Measurements from ENCODE around the gene ZNF205. TPM values are rescaled to one million over a fixed set of nuclear protein-coding genes. Genes with fewer than 3 reads are reported as not detected.

The ZNF205 gene
- total RNA-seq, 2 donors from 2014 or later = 9.9 to 10.5 TPM

DNA sequence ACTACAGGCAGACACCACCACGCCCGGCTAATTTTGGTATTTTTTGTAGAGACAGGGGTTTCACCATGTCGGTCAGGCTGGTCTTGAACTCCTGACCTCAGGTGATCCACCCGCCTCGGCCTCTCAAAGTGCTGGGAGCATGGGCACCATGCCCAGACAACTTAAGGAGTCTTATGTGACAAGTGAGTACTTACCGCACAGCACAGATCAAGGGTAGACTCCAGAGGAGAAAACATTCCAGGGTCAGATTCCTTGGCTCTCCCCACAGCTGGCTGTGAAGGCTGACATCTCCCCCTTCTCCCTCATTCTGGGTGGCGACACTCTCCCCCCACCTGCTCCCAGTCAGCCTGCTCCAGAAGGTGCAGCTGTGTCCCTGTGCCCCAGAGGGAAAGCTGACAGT, 23.9 kb upstream of the ZNF205 start:
- Histone ChIP-seq H3K27ac (no peak overlapping the region), H3K9me3 (no peaks in the 10 kb centered on the region), H3K27me3 (no peaks in the 10 kb centered on the region), H3K4me3 (no peak overlapping the region), H3K4me1 (no peaks in the 10 kb centered on the region), H3K9ac (ENCODE audit: low read depth in 2 of 2, low read length in 2 of 2) (no peak overlapping the region), H3K36me3 (no peaks in the 10 kb centered on the region)
- DNase-seq = no peak
- TF ChIP-seq, protein P1, sequence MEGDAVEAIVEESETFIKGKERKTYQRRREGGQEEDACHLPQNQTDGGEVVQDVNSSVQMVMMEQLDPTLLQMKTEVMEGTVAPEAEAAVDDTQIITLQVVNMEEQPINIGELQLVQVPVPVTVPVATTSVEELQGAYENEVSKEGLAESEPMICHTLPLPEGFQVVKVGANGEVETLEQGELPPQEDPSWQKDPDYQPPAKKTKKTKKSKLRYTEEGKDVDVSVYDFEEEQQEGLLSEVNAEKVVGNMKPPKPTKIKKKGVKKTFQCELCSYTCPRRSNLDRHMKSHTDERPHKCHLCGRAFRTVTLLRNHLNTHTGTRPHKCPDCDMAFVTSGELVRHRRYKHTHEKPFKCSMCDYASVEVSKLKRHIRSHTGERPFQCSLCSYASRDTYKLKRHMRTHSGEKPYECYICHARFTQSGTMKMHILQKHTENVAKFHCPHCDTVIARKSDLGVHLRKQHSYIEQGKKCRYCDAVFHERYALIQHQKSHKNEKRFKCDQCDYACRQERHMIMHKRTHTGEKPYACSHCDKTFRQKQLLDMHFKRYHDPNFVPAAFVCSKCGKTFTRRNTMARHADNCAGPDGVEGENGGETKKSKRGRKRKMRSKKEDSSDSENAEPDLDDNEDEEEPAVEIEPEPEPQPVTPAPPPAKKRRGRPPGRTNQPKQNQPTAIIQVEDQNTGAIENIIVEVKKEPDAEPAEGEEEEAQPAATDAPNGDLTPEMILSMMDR (IDR thresholded peaks at IDR 0.05) = no peak
- intact Hi-C loops (cut with DNase I) = no loop called here

DNA sequence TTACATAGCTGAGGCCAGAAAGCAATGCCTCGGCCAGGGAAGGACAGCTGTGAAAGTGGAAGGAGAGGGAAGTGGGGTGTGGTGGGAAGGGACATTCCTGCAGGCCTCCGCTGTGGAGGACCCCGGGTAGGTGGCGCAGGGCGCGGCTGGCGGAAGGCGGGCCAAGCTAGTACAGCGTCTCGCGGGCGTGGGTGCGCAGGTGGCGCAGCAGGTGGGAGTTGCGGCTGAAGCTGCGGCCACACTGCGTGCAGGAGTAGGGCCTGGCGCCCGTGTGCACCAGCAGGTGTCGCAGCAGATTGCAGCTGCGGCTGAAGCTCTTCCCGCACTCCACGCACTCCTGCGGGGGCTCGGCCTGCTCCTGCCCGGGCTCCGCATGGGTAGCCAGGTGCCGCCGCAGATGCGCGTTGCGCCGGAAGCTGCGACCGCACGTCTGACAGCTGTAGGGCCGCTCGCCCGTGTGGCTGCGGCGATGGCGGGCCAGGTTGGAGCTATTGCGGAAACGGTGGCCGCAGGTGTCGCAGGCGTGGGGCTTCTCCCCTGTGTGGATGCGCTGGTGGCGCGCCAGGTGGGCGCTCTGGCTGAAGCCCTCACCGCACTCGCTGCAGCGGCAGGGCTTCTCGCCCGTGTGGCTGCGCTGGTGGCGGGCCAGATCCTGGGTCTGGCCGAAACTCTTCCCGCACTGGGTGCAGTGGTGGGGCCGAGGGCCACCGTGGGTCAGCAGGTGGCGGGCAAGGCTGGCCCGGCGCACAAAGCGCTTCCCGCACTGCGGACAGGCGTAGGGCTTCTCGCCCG, 23.3 kb upstream of the ZNF205 start:
- H3K9me3 ChIP-seq = no peaks in the 10 kb centered on the region
- H3K36me3 ChIP-seq = no peaks in the 10 kb centered on the region
- H3K27me3 ChIP-seq = no peaks in the 10 kb centered on the region
- no peaks in the 10 kb centered on the region for H3K4me1 ChIP-seq
- DNase-seq = no peak
- intact Hi-C loops (cut with DNase I) = no loop called here
- no peak overlapping the region for H3K9ac ChIP-seq (ENCODE audit: low read depth in 2 of 2, low read length in 2 of 2)
- H3K27ac ChIP-seq = no peak overlapping the region
- no peak overlapping the region for H3K4me3 ChIP-seq
- TF ChIP-seq, protein P1 (IDR thresholded peaks at IDR 0.05) = no peak

GRCh38 chr16:3089717-3090592, 22.4 kb upstream of the ZNF205 start:
- no peak overlapping the region for H3K27ac ChIP-seq
- no peaks in the 10 kb centered on the region for H3K36me3 ChIP-seq
- H3K9ac ChIP-seq (ENCODE audit: low read depth in 2 of 2, low read length in 2 of 2) = no peak overlapping the region
- H3K27me3 ChIP-seq = no peaks in the 10 kb centered on the region
- H3K9me3 ChIP-seq = no peaks in the 10 kb centered on the region
- TF ChIP-seq, protein P1 (IDR thresholded peaks at IDR 0.05) = no peak
- intact Hi-C loops (cut with DNase I) = no loop called here
- DNase-seq = no peak
- H3K4me1 ChIP-seq = no peaks in the 10 kb centered on the region
- no peak overlapping the region for H3K4me3 ChIP-seq

DNA sequence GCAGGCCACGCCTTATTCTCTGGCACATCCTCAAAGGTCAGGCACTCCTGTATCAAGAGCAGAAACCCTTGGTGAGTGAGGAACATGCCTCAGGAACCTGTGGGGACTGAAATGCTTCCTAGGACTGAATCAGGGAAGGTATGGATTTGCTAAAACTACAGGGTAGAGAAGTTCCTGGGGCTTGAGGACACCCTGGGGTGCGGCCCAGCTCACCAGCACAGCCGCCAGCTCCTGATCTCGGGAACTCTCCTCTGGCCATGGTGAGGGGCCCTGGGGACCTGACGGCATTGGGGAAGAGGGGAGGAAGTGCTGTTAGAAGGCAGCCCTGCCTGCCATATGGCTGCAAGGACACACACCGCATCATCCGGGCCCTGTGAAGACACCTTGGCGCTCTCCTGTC, 20.8 kb upstream of the ZNF205 start:
- TF ChIP-seq, protein P1 (IDR thresholded peaks at IDR 0.05) = no peak
- Histone ChIP-seq H3K9me3 (no peaks in the 10 kb centered on the region), H3K27me3 (no peaks in the 10 kb centered on the region), H3K9ac (ENCODE audit: low read depth in 2 of 2, low read length in 2 of 2) (no peak overlapping the region), H3K27ac (no peak overlapping the region), H3K4me1 (no peaks in the 10 kb centered on the region), H3K4me3 (no peak overlapping the region), H3K36me3 (no peaks in the 10 kb centered on the region)
- no peak for DNase-seq
- intact Hi-C loops (cut with DNase I) = no loop called here

- Histone ChIP-seq H3K4me1 (no peaks in the 10 kb centered on the region), H3K9me3 (no peaks in the 10 kb centered on the region), H3K27ac (no peak overlapping the region), H3K9ac (ENCODE audit: low read depth in 2 of 2, low read length in 2 of 2) (no peak overlapping the region), H3K27me3 (no peaks in the 10 kb centered on the region), H3K4me3 (no peak overlapping the region), H3K36me3 (no peaks in the 10 kb centered on the region)
- DNase-seq = no peak
- TF ChIP-seq, protein P1 (IDR thresholded peaks at IDR 0.05) = no peak
- intact Hi-C loops (cut with DNase I) = no loop called here
Measured at GRCh38 chr16:3092501-3092941, 19.9 kb upstream of the ZNF205 start.

All from colonic mucosa (tissue), 4 donors.